Measurements from ENCODE around the gene ATXN7L1.

GRCh38 chr7:105638334-105638733 is 238.1 kb downstream of the ATXN7L1 start:
- no peak for TF ChIP-seq CTCF (IDR thresholded peaks at IDR 0.05; ENCODE audit: control extremely low read depth in 1 of 3, insufficient read depth in 1 of 3, low read depth in 1 of 3, low read length in 3 of 3)
- TF ChIP-seq TCF12 (IDR thresholded peaks at IDR 0.05; ENCODE audit: low read depth, low read length) = no peak
- TF ChIP-seq SUZ12 (IDR thresholded peaks at IDR 0.05; ENCODE audit: low read length) = no peak
- no peak for TF ChIP-seq ZNF274 (IDR thresholded peaks at IDR 0.05; ENCODE audit: borderline replicate concordance, extremely low read depth, low read length)
- no peak for TF ChIP-seq RAD21 (IDR thresholded peaks at IDR 0.05 in 1 of 2, conservative IDR thresholded peaks at IDR 0.05 in 1 of 2; ENCODE audit: low read depth in 2 of 2, low read length in 2 of 2)
- peak in 1 of 2 experiments; percentile 17; a peak in 1 of 3 replicates for TF ChIP-seq POLR2A (IDR thresholded peaks at IDR 0.05; ENCODE audit: control extremely low read depth in 1 of 2, low read depth in 2 of 2, low read length in 2 of 2)
- TF ChIP-seq CEBPB (IDR thresholded peaks at IDR 0.05; ENCODE audit: low read depth, low read length) = no peak
- TF ChIP-seq EZH2 (IDR thresholded peaks at IDR 0.05; ENCODE audit: low read depth, low read length, severe bottlenecking) = no peak
- TF ChIP-seq EP300 (IDR thresholded peaks at IDR 0.05; ENCODE audit: borderline replicate concordance in 1 of 2, low read depth in 2 of 2, low read length in 2 of 2) = no peak
- no peak for TF ChIP-seq RNF2 (IDR thresholded peaks at IDR 0.05; ENCODE audit: borderline replicate concordance, low read depth, low read length, missing control alignments, poor library complexity, severe bottlenecking)
- no peak for TF ChIP-seq CHD2 (IDR thresholded peaks at IDR 0.05; ENCODE audit: low read length)
- no peak for TF ChIP-seq POLR2AphosphoS5 (IDR thresholded peaks at IDR 0.05; ENCODE audit: low read depth, low read length)
- no peak for TF ChIP-seq KDM1A (IDR thresholded peaks at IDR 0.05; ENCODE audit: borderline replicate concordance, low read length)

Data from H1 (cell line).